ENCODE results near the gene PINK1. TPM values are rescaled to one million over a fixed set of nuclear protein-coding genes. Genes with fewer than 3 reads are reported as not detected.
"Not testable (repeated sequence)": the region's sequence is repeated elsewhere in the genome, so short reads cannot be mapped to it uniquely, and the experiment has no call there.

PINK1 gene
- total RNA-seq, 1 donor = 43.0 TPM

DNA sequence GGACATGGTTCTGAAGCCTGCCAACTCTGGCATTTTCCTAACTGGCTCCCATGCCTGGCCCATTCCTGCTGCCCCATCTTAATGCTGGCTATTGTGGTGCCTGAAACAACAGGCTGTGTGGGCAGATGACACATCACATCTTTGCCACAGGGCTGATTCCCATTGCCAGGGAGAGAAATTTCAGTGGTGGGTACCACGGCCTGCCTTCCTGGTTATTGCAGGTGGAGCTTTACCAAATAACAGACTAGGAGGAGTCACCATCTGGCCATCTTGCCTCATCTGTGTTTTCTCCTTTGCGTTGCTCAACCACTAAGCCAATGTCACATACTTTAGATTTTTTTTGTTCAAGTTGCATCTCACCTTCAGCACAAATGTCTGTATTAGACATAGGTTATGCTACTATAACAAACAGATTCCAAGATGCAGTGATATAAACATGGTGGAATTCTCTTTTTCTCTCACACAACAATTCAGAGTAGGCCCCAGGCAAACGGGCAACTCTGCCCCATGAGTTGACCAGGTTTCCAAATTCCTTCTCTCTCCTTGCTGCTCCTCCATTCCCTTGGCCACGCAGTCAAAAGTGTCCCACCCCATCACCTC, 30.3 kb upstream of the PINK1 start:
- DNase-seq (ENCODE audit: low read depth) = no peak
- TF ChIP-seq, protein P1, sequence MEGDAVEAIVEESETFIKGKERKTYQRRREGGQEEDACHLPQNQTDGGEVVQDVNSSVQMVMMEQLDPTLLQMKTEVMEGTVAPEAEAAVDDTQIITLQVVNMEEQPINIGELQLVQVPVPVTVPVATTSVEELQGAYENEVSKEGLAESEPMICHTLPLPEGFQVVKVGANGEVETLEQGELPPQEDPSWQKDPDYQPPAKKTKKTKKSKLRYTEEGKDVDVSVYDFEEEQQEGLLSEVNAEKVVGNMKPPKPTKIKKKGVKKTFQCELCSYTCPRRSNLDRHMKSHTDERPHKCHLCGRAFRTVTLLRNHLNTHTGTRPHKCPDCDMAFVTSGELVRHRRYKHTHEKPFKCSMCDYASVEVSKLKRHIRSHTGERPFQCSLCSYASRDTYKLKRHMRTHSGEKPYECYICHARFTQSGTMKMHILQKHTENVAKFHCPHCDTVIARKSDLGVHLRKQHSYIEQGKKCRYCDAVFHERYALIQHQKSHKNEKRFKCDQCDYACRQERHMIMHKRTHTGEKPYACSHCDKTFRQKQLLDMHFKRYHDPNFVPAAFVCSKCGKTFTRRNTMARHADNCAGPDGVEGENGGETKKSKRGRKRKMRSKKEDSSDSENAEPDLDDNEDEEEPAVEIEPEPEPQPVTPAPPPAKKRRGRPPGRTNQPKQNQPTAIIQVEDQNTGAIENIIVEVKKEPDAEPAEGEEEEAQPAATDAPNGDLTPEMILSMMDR (IDR thresholded peaks at IDR 0.05; ENCODE audit: insufficient read depth, low read length) = no peak
- H3K4me3 ChIP-seq (ENCODE audit: low read depth, low read length) = no peak overlapping the region

DNA sequence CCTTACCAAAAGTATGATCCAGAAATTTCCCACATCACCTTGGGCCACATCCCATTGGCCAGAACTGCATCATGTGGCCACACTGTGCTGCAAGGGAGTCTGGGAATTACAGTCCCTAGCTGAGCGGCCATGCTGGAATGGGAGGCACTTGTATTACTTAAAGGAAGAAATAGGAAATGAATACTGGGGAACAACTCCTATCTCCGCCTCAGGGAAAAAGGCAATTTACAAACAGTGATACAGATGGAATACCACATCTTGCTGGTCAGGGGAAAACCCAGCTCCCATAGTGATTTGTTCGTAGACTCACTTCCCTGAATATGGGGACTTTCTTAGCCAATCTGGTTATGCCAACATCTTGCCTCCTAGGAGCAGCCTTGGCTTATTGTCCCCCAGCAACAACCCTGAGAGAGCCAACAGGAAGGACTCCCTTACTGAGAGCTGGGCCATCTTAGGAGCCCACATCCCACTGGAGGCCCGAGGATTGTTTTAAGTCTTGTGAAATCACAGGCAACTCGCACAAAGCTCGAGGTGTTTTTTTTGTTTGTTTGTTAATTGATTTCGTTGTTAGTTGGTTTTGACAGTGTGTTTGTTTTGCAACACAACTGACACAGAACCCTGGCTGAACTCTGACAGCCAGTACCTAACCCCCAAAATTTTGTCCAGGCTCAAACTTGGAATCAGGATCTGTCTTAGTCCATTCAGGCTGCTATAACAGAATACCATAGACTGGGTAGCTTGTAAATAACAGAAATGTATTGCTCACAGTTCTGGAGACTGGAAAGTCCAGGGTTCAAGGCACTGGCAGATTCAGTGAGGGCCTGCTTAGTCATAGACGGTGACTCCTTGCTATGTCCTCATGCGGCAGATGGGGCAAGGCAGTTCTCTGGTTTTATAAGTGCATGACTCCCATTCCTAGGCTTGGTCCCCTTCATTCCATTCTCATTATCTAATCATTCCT, 29.5 kb upstream of the PINK1 start:
- TF ChIP-seq, protein P1 (IDR thresholded peaks at IDR 0.05; ENCODE audit: insufficient read depth, low read length) = no peak
- H3K4me3 ChIP-seq (ENCODE audit: low read depth, low read length) = no peak overlapping the region
- peak; percentile 73 for DNase-seq (ENCODE audit: low read depth)

GRCh38 chr1:20604678-20605077, 28.6 kb upstream of the PINK1 start:
- TF ChIP-seq, protein P1 (IDR thresholded peaks at IDR 0.05; ENCODE audit: insufficient read depth, low read length) = no peak
- DNase-seq (ENCODE audit: low read depth) = no peak
- no peak overlapping the region for H3K4me3 ChIP-seq (ENCODE audit: low read depth, low read length)

- DNase-seq (ENCODE audit: low read depth); H3K4me3 ChIP-seq (ENCODE audit: low read depth, low read length): not testable (repeated sequence)
Measured at GRCh38 chr1:20606801-20607570, 26.3 kb upstream of the PINK1 start.

GRCh38 chr1:20609541-20609940, 23.7 kb upstream of the PINK1 start:
- DNase-seq (ENCODE audit: low read depth) = no peak
- H3K4me3 ChIP-seq (ENCODE audit: low read depth, low read length) = no peak overlapping the region
- TF ChIP-seq, protein P1 (IDR thresholded peaks at IDR 0.05; ENCODE audit: insufficient read depth, low read length) = no peak

DNA sequence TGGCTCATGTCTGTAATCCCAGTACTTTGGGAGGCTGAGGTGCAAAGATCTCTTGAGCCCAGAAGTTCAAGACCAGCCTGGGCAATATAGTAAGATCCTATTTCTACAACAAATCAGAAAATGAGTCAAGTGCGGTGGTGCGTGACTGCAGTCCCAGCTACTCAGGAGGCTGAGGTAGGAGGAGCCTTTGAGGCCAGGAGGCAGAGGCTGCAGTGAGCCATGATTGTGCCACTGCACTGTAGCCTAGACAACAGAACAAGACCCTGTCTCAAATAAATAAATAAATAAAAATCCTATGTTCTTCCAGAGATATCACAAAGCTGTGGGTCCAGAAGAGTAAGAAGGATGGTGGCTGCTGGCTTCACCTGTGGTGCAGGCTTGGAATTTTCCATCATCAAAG, 22.3 kb upstream of the PINK1 start:
- TF ChIP-seq, protein P1 (IDR thresholded peaks at IDR 0.05; ENCODE audit: insufficient read depth, low read length) = no peak
- DNase-seq (ENCODE audit: low read depth) = no peak
- H3K4me3 ChIP-seq (ENCODE audit: low read depth, low read length) = no peak overlapping the region

DNA sequence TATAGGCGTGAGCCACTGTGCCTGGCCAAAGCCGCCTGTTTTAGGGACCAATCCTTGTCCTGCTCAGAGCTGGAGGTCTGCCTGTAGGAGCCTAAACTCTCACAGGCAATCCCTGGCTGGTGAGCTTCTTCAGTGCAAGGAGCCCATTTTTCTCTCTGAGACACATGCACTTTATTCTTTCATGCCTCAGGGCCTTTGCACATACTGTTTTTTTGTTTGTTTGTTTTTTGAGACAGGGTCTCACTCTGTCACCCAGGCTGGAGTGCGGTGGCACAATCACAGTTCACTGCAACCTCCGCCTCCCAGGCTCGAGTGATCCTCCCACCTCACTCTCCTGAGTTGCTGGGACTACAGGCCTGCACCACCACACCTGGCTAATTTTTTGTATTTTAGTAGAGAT, 21.6 kb upstream of the PINK1 start:
- TF ChIP-seq, protein P1 (IDR thresholded peaks at IDR 0.05; ENCODE audit: insufficient read depth, low read length) = no peak
- no peak for DNase-seq (ENCODE audit: low read depth)

More for the DNA sequence above, 21.6 kb upstream of the PINK1 start:
- H3K4me3 ChIP-seq (ENCODE audit: low read depth, low read length) = no peak overlapping the region

Measured in fibroblast of the aortic adventitia (primary cell).